Placental pericyte (primary cell): ENCODE measurements around the gene SLC12A8. TPM values are rescaled to one million over a fixed set of nuclear protein-coding genes. Genes with fewer than 3 reads are reported as not detected.

Source experiments
- small RNA-seq: library from RNA; depleted of rRNA; stranded (forward); fragments of <200 nt; gene quantifications from one replicate; pipeline ENCODE3, GENCODE V24; 2012; ENCODE audit warnings: low replicate concordance
- total RNA-seq: library from RNA; depleted of rRNA; stranded (reverse); fragments of >200 nt; gene quantifications from 2 replicates; pipeline ENCODE4 v1.2.3, GENCODE V29; 2012

SLC12A8 gene, protein sequence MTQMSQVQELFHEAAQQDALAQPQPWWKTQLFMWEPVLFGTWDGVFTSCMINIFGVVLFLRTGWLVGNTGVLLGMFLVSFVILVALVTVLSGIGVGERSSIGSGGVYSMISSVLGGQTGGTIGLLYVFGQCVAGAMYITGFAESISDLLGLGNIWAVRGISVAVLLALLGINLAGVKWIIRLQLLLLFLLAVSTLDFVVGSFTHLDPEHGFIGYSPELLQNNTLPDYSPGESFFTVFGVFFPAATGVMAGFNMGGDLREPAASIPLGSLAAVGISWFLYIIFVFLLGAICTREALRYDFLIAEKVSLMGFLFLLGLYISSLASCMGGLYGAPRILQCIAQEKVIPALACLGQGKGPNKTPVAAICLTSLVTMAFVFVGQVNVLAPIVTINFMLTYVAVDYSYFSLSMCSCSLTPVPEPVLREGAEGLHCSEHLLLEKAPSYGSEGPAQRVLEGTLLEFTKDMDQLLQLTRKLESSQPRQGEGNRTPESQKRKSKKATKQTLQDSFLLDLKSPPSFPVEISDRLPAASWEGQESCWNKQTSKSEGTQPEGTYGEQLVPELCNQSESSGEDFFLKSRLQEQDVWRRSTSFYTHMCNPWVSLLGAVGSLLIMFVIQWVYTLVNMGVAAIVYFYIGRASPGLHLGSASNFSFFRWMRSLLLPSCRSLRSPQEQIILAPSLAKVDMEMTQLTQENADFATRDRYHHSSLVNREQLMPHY
- total RNA-seq, result 11.2 and 184 TPM in 2 replicates

GRCh38 chr3:125212509-125213363, at the start of gene SLC12A8:
TSS of gene SLC12A8 (minus strand) at chr3:125212748. CDS start at chr3:125211349, 1,399 bp downstream.

GRCh38 chr3:125055913-125056745, 156.4 kb downstream of the SLC12A8 start, which contains the start of gene HEG1:
TSS of gene HEG1 (minus strand) at chr3:125055997. CDS start at chr3:125055890, 107 bp downstream.

Small RNAs within 50 kb of the gene (small RNA-seq; reads per million reads assigned to genes)
- gene MIR5092 (not detected), gene RNA5SP137 (not detected), gene RNU6-230P (not detected)

Other genes starting within 250 kb of the SLC12A8 start
- 93.2 and 370 TPM in 2 replicates for gene HEG1, start 156.8 kb downstream of the SLC12A8 start, total RNA-seq
- gene ZNF148, start 162.6 kb upstream of the SLC12A8 start, total RNA-seq, result 26.9 and 30.6 TPM in 2 replicates